CD4-positive, CD25-positive, alpha-beta regulatory T cell (primary cell): ENCODE data around the gene EXOC3L1. TPM values are rescaled to one million over a fixed set of nuclear protein-coding genes. Genes with fewer than 3 reads are reported as not detected.

Source experiments
- ATAC-seq, 2 donors: fragments of 150-1000 bp; cut with Tn5 transposase; one replicate each; pipeline ENCODE4 v1.10.0; 2021; ENCODE audit warnings: low read depth in 2 of 2, moderate number of reproducible peaks in 2 of 2, moderate library complexity in 1 of 2
- DNase-seq, 3 donors: peaks; one replicate each; pipeline versions ENCODE4 v3.0.0 to v3.0.0-alpha.2; 2012 to 2022; ENCODE audit warnings: mixed read lengths in 1 of 3
- H3K27ac ChIP-seq: one replicate; pipeline ENCODE4 v1.7.0; 2013; ENCODE audit warnings: mild to moderate bottlenecking, low read length; ENCODE audit not compliant: insufficient read depth, poor library complexity, severe bottlenecking
- H3K27me3 ChIP-seq: one replicate; pipeline ENCODE4 v1.7.0; 2013; ENCODE audit warnings: low read length; ENCODE audit not compliant: control insufficient read depth, insufficient read depth
- H3K36me3 ChIP-seq: one replicate; pipeline ENCODE4 v1.7.0; 2013; ENCODE audit warnings: mild to moderate bottlenecking, low read length, moderate library complexity; ENCODE audit not compliant: control insufficient read depth, insufficient read depth
- H3K4me1 ChIP-seq: 2 replicates; pipeline ENCODE4 v1.7.0; 2013; ENCODE audit warnings: mild to moderate bottlenecking, low read length; ENCODE audit not compliant: insufficient read depth, control insufficient read depth, poor library complexity, severe bottlenecking
- H3K4me3 ChIP-seq: one replicate; pipeline ENCODE4 v1.7.0; 2013; ENCODE audit warnings: low read depth, mild to moderate bottlenecking, low read length, moderate library complexity
- H3K9me3 ChIP-seq, 2 experiments: 1 replicate in 1 of 2; 2 replicates in 1 of 2; pipeline ENCODE4 v1.7.0; 2013; ENCODE audit warnings: low read length in 2 of 2, mild to moderate bottlenecking in 1 of 2, moderate library complexity in 1 of 2; ENCODE audit not compliant: control insufficient read depth in 2 of 2
- H3K27ac Mint-ChIP-seq, 3 donors: one replicate each; pipeline ENCODE4 v1.8.0; 2020 to 2022; ENCODE audit warnings: mild to moderate bottlenecking in 3 of 3, mixed read lengths in 3 of 3, moderate library complexity in 2 of 3
- H3K27me3 Mint-ChIP-seq: one replicate; pipeline ENCODE4 v1.8.0; 2022; ENCODE audit warnings: mild to moderate bottlenecking, mixed read lengths
- H3K36me3 Mint-ChIP-seq: one replicate; pipeline ENCODE4 v1.8.0; 2020; ENCODE audit warnings: mixed read lengths
- H3K4me1 Mint-ChIP-seq, 4 donors: one replicate each; pipeline ENCODE4 v1.8.0; 2020 to 2022; ENCODE audit warnings: mixed read lengths in 4 of 4, mild to moderate bottlenecking in 1 of 4
- H3K4me3 Mint-ChIP-seq, 4 donors: one replicate each; pipeline ENCODE4 v1.8.0; 2020 to 2022; ENCODE audit warnings: mild to moderate bottlenecking in 4 of 4, mixed read lengths in 4 of 4, moderate library complexity in 3 of 4
- H3K9me3 Mint-ChIP-seq, 7 donors: one replicate each; pipeline ENCODE4 v1.8.0; 2020 to 2022; ENCODE audit warnings: mixed read lengths in 7 of 7, mild to moderate bottlenecking in 3 of 7, moderate library complexity in 2 of 7
- polyA plus RNA-seq, 4 donors: library from polyadenylated mRNA; unstranded; fragments of 300-500 nt; fragmentation: Illumina TruSeq; gene quantifications; one replicate each; pipeline ENCODE4 v1.2.3, GENCODE V29; 2021
- total RNA-seq: library from RNA; stranded (reverse); gene quantifications from one replicate; pipeline ENCODE4 v1.2.3, GENCODE V29; 2022

EXOC3L1 gene
- total and polyA plus RNA-seq, 5 donors from 2014 or later, result 0.25 to 0.86 (median 0.35) TPM; not detected in 2

DNA sequence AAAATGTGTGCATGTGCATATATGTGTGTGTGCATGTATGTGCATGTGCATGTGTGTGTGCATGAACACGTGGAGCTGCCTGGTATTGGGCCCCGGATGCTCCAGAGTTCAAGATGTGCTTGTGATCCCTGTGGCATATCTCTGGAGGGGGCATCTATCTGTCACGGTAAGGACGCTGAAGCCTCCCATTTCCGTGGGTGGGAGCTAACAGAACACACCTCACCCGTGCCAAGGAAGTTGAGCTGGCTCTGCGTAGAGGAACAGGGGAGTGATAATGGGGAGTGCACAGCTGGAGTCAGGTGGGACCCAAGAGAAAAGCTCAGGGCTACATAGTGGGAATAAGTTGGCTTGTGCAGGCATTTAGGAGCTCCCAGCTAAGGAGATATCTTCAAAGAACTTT lies 21.7 kb upstream of the EXOC3L1 start:
- Mint-ChIP-seq H3K4me1 (peaks cover 0 to 4% (median 0%) of the 10 kb centered on the region in 4 donors), H3K4me3 (no peak overlapping the region), H3K27ac (no peak overlapping the region), H3K9me3 (no peaks in the 10 kb centered on the region), H3K36me3 (peaks cover 7% of the 10 kb centered on the region), H3K27me3 (no peaks in the 10 kb centered on the region)
- Histone ChIP-seq H3K27ac (no peak overlapping the region), H3K27me3 (no peaks in the 10 kb centered on the region), H3K36me3 (no peaks in the 10 kb centered on the region), H3K4me1 (no peaks in the 10 kb centered on the region), H3K9me3 (no peaks in the 10 kb centered on the region), H3K4me3 (no peak overlapping the region)
- ATAC-seq, result no peak
- no peak for DNase-seq

- Mint-ChIP-seq H3K4me3 (no peak overlapping the region), H3K27ac (no peak overlapping the region), H3K36me3 (peaks cover 4% of the 10 kb centered on the region), H3K4me1 (peaks cover 0 to 8% (median 0%) of the 10 kb centered on the region in 4 donors), H3K27me3 (no peaks in the 10 kb centered on the region), H3K9me3 (no peaks in the 10 kb centered on the region)
- no peaks in the 10 kb centered on the region for H3K9me3 ChIP-seq
- no peaks in the 10 kb centered on the region for H3K36me3 ChIP-seq
- no peaks in the 10 kb centered on the region for H3K4me1 ChIP-seq
- DNase-seq, result no peak
- H3K4me3 ChIP-seq, result no peak overlapping the region
- H3K27ac ChIP-seq, result no peak overlapping the region
- H3K27me3 ChIP-seq, result no peaks in the 10 kb centered on the region
- ATAC-seq, result no peak
Measured at GRCh38 chr16:67210069-67210937, 20.4 kb upstream of the EXOC3L1 start.

GRCh38 chr16:67209565-67209964 lies 19.6 kb upstream of the EXOC3L1 start:
- Mint-ChIP-seq H3K36me3 (peaks cover 4% of the 10 kb centered on the region), H3K27me3 (no peaks in the 10 kb centered on the region), H3K9me3 (no peaks in the 10 kb centered on the region), H3K27ac (no peak overlapping the region), H3K4me1 (peaks cover 0 to 8% (median 0%) of the 10 kb centered on the region in 4 donors), H3K4me3 (no peak overlapping the region)
- Histone ChIP-seq H3K4me1 (no peaks in the 10 kb centered on the region), H3K27ac (no peak overlapping the region), H3K4me3 (no peak overlapping the region), H3K9me3 (no peaks in the 10 kb centered on the region), H3K36me3 (no peaks in the 10 kb centered on the region), H3K27me3 (no peaks in the 10 kb centered on the region)
- ATAC-seq (no peak), DNase-seq (no peak)

GRCh38 chr16:67208154-67208896 lies 18.4 kb upstream of the EXOC3L1 start:
- no peaks in the 10 kb centered on the region for H3K9me3 Mint-ChIP-seq
- H3K27ac ChIP-seq, result no peak overlapping the region

GRCh38 chr16:67207249-67208091 lies 17.5 kb upstream of the EXOC3L1 start:
- Histone ChIP-seq H3K9me3 (no peaks in the 10 kb centered on the region), H3K27me3 (no peaks in the 10 kb centered on the region), H3K27ac (no peak overlapping the region), H3K36me3 (peaks cover 2% of the 10 kb centered on the region), H3K4me3 (no peak overlapping the region), H3K4me1 (no peaks in the 10 kb centered on the region)
- H3K36me3 Mint-ChIP-seq, result peaks cover 4% of the 10 kb centered on the region
- DNase-seq (no peak), ATAC-seq (no peak)
- peak overlapping the region in 1 of 3 donors; percentile 11 for H3K27ac Mint-ChIP-seq
- H3K9me3 Mint-ChIP-seq, result no peaks in the 10 kb centered on the region
- H3K27me3 Mint-ChIP-seq, result no peaks in the 10 kb centered on the region
- H3K4me1 Mint-ChIP-seq, result peaks cover 0 to 8% (median 0%) of the 10 kb centered on the region in 4 donors
- H3K4me3 Mint-ChIP-seq, result no peak overlapping the region

More at GRCh38 chr16:67208154-67208896, 18.4 kb upstream of the EXOC3L1 start:
- Mint-ChIP-seq H3K36me3 (peaks cover 4% of the 10 kb centered on the region), H3K4me1 (peaks cover 0 to 8% (median 0%) of the 10 kb centered on the region in 4 donors), H3K4me3 (no peak overlapping the region), H3K27me3 (no peaks in the 10 kb centered on the region), H3K27ac (no peak overlapping the region)
- peaks cover 2% of the 10 kb centered on the region for H3K36me3 ChIP-seq
- no peak for DNase-seq
- H3K27me3 ChIP-seq, result no peaks in the 10 kb centered on the region
- no peak overlapping the region for H3K4me3 ChIP-seq
- no peaks in the 10 kb centered on the region for H3K4me1 ChIP-seq
- no peaks in the 10 kb centered on the region for H3K9me3 ChIP-seq
- no peak for ATAC-seq

DNA sequence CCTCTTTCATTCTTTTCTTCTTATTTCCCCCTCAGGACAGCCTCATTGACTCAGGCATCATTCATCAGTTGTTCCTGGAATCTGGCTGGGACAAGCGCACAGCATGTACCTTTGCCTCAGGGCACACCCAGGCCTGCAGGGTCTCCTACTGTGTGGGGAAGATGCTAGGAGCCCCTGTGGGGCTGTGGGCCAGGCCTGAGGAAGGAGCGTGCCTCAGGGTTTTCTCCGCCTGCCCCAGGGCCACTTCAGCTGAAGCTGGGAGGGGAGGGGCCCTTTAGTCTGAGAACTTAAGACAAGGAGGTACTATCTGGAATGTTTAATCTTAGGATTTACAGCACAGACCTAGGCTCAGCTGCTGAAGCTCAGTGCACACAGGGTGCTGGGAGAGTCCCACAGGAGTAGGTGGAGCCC lies 16.9 kb upstream of the EXOC3L1 start:
- H3K36me3 ChIP-seq, result peaks cover 5% of the 10 kb centered on the region
- Mint-ChIP-seq H3K9me3 (no peaks in the 10 kb centered on the region), H3K4me3 (no peak overlapping the region), H3K4me1 (peaks cover 0 to 8% (median 0%) of the 10 kb centered on the region in 4 donors), H3K27ac (no peak overlapping the region), H3K36me3 (peaks cover 4% of the 10 kb centered on the region), H3K27me3 (no peaks in the 10 kb centered on the region)
- no peak for ATAC-seq
- no peaks in the 10 kb centered on the region for H3K4me1 ChIP-seq
- H3K27me3 ChIP-seq, result no peaks in the 10 kb centered on the region
- H3K4me3 ChIP-seq, result no peak overlapping the region
- no peaks in the 10 kb centered on the region for H3K9me3 ChIP-seq
- no peak for DNase-seq
- no peak overlapping the region for H3K27ac ChIP-seq

DNA sequence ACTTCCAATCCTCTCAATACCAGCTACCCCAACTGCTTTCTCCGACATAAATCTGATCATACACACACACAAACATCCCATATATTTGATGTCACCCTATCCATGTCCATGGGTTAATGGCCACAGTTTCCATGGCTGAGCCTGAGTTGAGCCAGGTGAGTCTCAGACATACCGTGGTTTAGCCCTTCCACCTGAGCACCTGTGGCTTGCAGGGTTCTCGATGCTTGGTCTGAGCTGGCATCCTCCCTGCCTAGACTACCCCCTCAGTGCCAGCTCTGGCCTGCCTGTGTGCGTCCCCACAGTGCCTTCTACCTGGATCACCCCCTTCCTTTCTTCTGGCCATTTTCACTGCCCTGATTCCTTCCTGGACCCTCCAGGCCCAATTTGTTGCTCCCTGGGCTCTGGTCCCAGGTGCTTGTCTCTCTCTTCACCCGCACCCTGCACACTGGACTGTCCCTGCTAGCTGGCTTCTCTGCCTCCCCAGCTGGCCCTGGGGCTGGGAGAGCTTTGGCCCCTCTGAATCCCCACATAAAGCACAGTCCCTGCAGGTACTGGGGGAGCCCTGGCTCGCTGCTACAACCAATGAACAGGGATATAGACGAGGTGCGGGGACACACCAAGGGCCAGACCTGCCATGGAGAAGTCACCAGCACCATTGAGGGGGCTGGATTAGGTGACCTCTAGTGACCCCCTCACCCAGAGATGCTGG lies 16.3 kb upstream of the EXOC3L1 start:
- Mint-ChIP-seq H3K27me3 (no peaks in the 10 kb centered on the region), H3K9me3 (no peaks in the 10 kb centered on the region), H3K27ac (peak overlapping the region in 1 of 3 donors; percentile 28), H3K36me3 (peaks cover 4% of the 10 kb centered on the region), H3K4me3 (no peak overlapping the region), H3K4me1 (peaks cover 0 to 8% (median 0%) of the 10 kb centered on the region in 4 donors)
- H3K9me3 ChIP-seq, result no peaks in the 10 kb centered on the region
- H3K4me1 ChIP-seq, result no peaks in the 10 kb centered on the region
- no peak overlapping the region for H3K4me3 ChIP-seq
- no peak for ATAC-seq
- peaks cover 7% of the 10 kb centered on the region for H3K36me3 ChIP-seq
- DNase-seq, result no peak
- no peak overlapping the region for H3K27ac ChIP-seq
- no peaks in the 10 kb centered on the region for H3K27me3 ChIP-seq
